ENCODE results near the gene ARL13A.

DNA sequence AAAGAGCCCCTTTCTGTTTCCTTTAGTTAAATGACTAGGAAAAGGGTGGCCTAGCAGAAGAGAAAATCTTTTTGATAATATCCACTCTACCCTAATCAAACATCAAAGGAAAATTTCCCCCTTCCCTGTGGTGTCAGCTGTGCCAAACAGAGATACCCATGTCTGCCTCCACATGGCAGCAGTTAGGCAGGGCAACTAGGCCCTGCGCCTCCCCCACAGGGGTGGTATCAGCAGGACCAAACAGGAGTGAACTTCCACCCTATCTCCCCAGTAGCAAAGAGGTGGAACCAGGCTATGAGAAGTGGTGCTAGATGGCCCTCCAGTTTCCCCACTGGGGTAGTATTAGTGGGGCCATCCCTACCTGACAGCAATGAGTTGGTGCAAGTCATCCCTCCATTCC, 21.0 kb upstream of the ARL13A start:
- no peak for TF ChIP-seq EZH2 (IDR thresholded peaks at IDR 0.05; ENCODE audit: low read length, missing control alignments)
- TF ChIP-seq, protein P1, sequence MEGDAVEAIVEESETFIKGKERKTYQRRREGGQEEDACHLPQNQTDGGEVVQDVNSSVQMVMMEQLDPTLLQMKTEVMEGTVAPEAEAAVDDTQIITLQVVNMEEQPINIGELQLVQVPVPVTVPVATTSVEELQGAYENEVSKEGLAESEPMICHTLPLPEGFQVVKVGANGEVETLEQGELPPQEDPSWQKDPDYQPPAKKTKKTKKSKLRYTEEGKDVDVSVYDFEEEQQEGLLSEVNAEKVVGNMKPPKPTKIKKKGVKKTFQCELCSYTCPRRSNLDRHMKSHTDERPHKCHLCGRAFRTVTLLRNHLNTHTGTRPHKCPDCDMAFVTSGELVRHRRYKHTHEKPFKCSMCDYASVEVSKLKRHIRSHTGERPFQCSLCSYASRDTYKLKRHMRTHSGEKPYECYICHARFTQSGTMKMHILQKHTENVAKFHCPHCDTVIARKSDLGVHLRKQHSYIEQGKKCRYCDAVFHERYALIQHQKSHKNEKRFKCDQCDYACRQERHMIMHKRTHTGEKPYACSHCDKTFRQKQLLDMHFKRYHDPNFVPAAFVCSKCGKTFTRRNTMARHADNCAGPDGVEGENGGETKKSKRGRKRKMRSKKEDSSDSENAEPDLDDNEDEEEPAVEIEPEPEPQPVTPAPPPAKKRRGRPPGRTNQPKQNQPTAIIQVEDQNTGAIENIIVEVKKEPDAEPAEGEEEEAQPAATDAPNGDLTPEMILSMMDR (conservative IDR thresholded peaks at IDR 0.05 in 1 of 2, IDR thresholded peaks at IDR 0.05 in 1 of 2; ENCODE audit: low read depth in 1 of 2, low read length in 2 of 2): no peak
